Cardiac muscle cell (in vitro differentiated cells and primary cell): ENCODE data around the gene SH2D6. TPM values are rescaled to one million over a fixed set of nuclear protein-coding genes. Genes with fewer than 3 reads are reported as not detected.
A peak's percentile ranks its signal among the peaks of the same experiment; 100 is the strongest.

Experiments used
- DNase-seq, 2 donors: peaks; one replicate each; pipeline versions ENCODE4 v3.0.0 to v3.0.0-alpha.2; 2010 to 2017; ENCODE audit warnings: low read depth in 1 of 2, low spot score in 1 of 2
- H3K27ac ChIP-seq: fragments of 200-600 bp; sonication (generic); 2 replicates; pipeline ENCODE4 v1.5.1; 2016
- H3K27me3 ChIP-seq: fragments of 200-600 bp; sonication (generic); 2 replicates; pipeline ENCODE4 v1.6.0; 2016; ENCODE audit warnings: control low read depth
- H3K36me3 ChIP-seq: fragments of 200-600 bp; sonication (generic); 2 replicates; pipeline ENCODE4 v1.5.1; 2016; ENCODE audit warnings: control low read depth
- H3K4me1 ChIP-seq: fragments of 200-600 bp; sonication (generic); 2 replicates; pipeline ENCODE4 v1.8.1; 2017; ENCODE audit warnings: low read depth, mild to moderate bottlenecking, mixed run types
- H3K4me3 ChIP-seq: fragments of 200-600 bp; sonication (generic); 2 replicates; pipeline ENCODE4 v1.5.1; 2016; ENCODE audit warnings: mild to moderate bottlenecking
- H3K9me3 ChIP-seq: fragments of 200-600 bp; sonication (generic); 2 replicates; pipeline ENCODE4 v1.5.1; 2017; ENCODE audit warnings: low read depth, mild to moderate bottlenecking, control low read depth
- CTCF ChIP-seq: IDR thresholded peaks from 2 replicates; pipeline ENCODE4 v1.5.1; 2012; ENCODE audit warnings: low read depth, mild to moderate bottlenecking, low read length
- polyA plus RNA-seq: library from polyadenylated mRNA; unstranded; fragments of >200 nt; fragmentation: Nextera tagmentation; extraction: Ambion mirVana; gene quantifications from 2 replicates; pipeline ENCODE4 v1.2.1, GENCODE V29; 2016
- total RNA-seq: library from RNA; depleted of rRNA; stranded (reverse); fragments of >200 nt; gene quantifications from 2 replicates; pipeline ENCODE4 v1.2.3, GENCODE V29; 2016

The SH2D6 gene
- total and polyA plus RNA-seq, 2 experiments from 2014 or later = not detected

DNA sequence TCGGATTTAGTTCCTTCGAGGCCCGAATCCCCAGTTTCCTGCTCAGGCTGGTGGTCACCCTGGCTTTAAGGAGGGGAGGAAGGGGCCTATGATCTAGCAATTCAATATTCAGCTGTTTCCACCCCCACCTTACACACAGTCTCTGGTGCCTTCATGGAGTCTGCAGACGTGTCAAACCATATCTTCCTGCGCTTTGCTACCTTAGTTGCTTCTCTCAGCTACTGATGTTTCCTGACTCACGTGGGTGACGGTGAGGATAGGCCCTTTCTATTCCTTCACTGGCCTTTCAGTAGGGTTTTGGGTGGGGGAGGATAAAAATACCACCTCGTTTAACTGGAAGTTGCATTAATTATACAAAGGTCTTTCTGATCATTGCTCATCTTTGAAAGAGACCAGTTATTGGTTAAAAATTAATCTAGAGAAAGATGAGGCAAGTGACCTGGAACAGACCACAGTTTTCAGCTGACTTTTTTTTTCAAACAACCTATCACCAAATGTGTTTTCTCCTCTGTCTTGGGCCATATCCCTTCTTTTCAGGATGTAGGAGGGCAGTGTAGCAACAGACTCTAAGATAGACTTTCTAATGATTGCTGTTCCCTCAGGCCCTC is 49.7 kb downstream of the SH2D6 start:
- Histone ChIP-seq H3K4me1 (peaks cover 10% of the 10 kb centered on the region), H3K4me3 (no peak overlapping the region), H3K9me3 (no peaks in the 10 kb centered on the region), H3K36me3 (no peaks in the 10 kb centered on the region), H3K27ac (peak overlapping the region; percentile 60), H3K27me3 (no peaks in the 10 kb centered on the region)
- no peak for TF ChIP-seq CTCF
- DNase-seq = no peak

DNA sequence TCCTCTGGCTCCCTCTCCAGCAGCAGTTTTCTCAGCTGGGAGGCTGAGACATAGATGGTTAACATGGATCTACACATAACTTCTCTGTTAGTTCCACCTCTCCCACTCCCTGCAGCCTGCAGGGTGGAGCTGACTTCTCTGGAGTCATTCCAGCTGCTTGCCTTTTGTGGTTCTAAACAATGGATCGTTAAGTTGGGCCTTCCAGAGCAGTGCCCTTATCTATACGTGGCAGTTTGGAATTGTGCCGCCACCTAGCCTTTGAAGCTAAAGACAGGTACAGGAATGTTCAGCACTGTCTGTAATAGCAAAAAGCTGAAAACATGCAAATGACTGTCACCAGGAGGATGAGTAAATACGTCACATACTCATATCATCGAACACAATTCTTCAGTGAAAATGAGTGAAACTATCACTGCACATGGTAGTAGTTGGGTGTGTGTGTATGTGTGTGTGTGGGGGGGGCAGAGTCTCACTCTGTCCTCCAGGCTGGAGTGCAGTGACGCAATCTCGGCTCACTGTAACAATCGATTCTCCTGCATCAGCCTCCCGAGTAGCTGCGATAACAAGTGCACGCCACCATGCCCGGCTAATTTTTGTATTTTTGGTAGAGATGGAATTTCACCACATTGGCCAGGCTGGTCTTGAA is 50.3 kb downstream of the SH2D6 start:
- no peak for TF ChIP-seq CTCF
- H3K36me3 ChIP-seq = no peaks in the 10 kb centered on the region
- H3K4me1 ChIP-seq = peaks cover 10% of the 10 kb centered on the region
- no peak overlapping the region for H3K4me3 ChIP-seq
- no peaks in the 10 kb centered on the region for H3K9me3 ChIP-seq
- peak; percentile 42 to 73 for DNase-seq
- no peaks in the 10 kb centered on the region for H3K27me3 ChIP-seq
- H3K27ac ChIP-seq = peak overlapping the region; percentile 60

GRCh38 chr2:85470850-85471800 is 52.6 kb downstream of the SH2D6 start:
- H3K4me1 ChIP-seq = peaks cover 13% of the 10 kb centered on the region
- H3K9me3 ChIP-seq = no peaks in the 10 kb centered on the region
- H3K36me3 ChIP-seq = no peaks in the 10 kb centered on the region
- no peak overlapping the region for H3K4me3 ChIP-seq
- no peak for DNase-seq
- no peak for TF ChIP-seq CTCF
- no peak overlapping the region for H3K27ac ChIP-seq
- no peaks in the 10 kb centered on the region for H3K27me3 ChIP-seq

- no peak overlapping the region for H3K27ac ChIP-seq
- no peak for TF ChIP-seq CTCF
- peaks cover 14% of the 10 kb centered on the region for H3K4me1 ChIP-seq
- no peaks in the 10 kb centered on the region for H3K27me3 ChIP-seq
- H3K36me3 ChIP-seq = no peaks in the 10 kb centered on the region
- DNase-seq = no peak
- no peak overlapping the region for H3K4me3 ChIP-seq
- H3K9me3 ChIP-seq = no peaks in the 10 kb centered on the region
These were observed 53.7 kb downstream of the SH2D6 start for GRCh38 chr2:85472261-85472660.

GRCh38 chr2:85475799-85476490 is 57.4 kb downstream of the SH2D6 start:
- Histone ChIP-seq H3K4me3 (no peak overlapping the region), H3K4me1 (peaks cover 4% of the 10 kb centered on the region), H3K27ac (no peak overlapping the region), H3K9me3 (no peaks in the 10 kb centered on the region), H3K36me3 (no peaks in the 10 kb centered on the region), H3K27me3 (no peaks in the 10 kb centered on the region)
- no peak for TF ChIP-seq CTCF
- DNase-seq = no peak
